GM12801 (cell line): ENCODE results near the gene OAS3.

ENCODE experiments used
- TF ChIP-seq, protein P1 (sequence below): IDR thresholded peaks from one replicate; pipeline ENCODE4 v1.5.1; 2011; ENCODE audit warnings: control low read depth; ENCODE audit not compliant: insufficient read length; ENCODE audit errors: extremely low read depth

Gene OAS3

DNA sequence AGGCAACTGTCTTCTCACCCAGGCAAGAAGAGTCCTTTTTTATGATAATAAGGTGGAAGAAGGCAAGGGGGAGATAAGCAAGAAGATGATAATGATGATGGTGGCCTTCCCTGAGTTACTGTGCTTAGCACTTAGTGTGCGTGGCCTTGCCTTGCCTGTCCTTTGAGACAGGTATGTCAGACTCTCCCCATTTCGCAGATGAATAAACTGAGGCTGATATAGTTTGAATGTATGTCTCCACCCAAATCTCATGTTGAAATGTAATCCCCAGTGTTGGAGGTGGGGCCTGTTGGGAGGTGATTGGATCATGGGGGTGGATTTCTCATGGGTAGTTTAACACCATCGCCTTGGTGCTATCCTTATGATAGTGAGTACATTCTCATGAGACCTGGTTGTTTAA, 8.6 kb upstream of the OAS3 start:
- TF ChIP-seq, protein P1, sequence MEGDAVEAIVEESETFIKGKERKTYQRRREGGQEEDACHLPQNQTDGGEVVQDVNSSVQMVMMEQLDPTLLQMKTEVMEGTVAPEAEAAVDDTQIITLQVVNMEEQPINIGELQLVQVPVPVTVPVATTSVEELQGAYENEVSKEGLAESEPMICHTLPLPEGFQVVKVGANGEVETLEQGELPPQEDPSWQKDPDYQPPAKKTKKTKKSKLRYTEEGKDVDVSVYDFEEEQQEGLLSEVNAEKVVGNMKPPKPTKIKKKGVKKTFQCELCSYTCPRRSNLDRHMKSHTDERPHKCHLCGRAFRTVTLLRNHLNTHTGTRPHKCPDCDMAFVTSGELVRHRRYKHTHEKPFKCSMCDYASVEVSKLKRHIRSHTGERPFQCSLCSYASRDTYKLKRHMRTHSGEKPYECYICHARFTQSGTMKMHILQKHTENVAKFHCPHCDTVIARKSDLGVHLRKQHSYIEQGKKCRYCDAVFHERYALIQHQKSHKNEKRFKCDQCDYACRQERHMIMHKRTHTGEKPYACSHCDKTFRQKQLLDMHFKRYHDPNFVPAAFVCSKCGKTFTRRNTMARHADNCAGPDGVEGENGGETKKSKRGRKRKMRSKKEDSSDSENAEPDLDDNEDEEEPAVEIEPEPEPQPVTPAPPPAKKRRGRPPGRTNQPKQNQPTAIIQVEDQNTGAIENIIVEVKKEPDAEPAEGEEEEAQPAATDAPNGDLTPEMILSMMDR = no peak

DNA sequence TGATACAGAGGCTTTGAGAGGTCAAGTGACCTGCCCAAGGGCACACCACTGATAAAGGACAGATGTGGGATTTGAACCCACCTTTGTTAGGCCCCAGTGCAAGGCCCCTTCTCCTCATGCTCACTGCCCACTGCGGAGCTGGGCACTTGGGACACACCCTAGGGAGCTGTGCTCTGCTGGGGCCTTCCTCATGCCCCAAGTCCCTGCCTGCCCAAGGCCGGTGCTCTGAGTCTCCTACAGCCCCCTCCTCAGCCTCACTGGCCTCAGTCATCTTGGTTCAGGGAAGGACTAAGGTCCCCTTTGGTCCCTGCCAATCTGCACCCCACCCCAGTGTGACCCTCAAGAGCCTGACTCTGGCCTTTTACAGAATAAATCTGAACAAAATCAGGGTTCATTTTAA, 7.9 kb upstream of the OAS3 start:
- TF ChIP-seq, protein P1 = no peak

DNA sequence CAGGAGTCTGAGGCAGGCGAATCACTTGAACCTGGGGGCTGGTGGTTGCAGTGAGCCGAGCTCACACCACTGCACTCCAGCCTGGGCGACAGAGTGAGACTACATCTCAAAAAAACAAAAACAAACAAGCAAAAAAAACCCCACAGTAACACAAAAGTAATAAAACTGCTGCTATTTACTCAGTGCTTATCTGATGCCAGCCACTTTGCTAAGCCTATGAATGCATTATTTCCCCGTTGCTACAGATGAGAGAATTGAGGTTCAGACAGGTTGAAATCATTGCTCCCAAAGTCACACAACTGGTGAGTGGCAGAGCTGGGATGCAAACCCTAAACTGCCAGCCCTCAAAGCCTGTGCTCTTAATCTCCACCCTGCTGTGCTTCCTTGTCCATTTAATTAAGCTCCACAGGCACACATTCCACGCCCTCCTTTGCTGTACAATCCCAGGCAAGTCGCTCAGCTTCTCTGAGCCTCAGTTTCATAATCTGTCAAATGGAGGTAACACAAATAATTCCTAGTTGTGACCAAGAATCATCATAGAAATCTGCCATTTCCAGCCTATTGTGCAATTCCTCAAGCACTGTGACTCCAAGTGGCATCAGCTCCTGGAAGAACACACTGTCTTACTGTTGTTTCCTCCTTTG, 5.7 kb upstream of the OAS3 start:
- TF ChIP-seq, protein P1 = no peak

DNA sequence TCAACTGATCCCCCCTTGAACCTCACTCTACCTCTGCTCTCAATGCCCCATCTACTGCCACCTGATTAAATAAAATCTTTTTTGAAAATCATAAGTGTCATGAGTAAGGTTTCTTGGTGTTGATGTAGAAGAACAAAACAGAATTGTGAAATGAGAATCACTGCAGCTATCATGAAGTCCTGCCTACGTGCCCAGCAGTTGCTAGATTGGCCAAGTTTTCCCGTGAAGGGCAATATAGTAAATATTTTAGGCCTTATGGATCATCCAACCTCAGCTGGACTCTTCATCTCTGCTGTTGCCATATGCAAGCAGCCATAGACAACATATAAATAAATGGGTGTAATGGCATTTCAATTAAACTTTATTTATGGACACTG, 5.2 kb upstream of the OAS3 start:
- TF ChIP-seq, protein P1 = no peak

DNA sequence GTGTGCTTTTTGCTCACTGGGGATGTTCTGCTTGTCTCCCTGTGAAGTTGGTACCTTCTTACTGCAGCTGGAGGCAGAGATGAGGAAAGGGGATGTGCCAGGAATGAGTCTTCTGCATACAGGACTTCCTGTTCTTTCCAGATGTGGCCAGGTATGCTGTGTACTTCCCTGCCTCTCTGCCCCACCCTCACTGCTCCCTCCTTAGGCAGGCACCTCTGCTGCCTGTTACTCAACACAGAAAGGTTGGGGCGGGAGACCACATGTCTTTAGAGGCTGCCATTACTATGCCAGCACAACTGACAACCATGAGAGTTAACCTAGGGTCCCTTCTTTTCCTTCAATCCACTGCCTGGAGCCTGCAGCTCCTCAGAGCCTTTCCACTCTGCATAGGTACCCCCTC, 2.0 kb upstream of the OAS3 start:
- TF ChIP-seq, protein P1 = no peak

DNA sequence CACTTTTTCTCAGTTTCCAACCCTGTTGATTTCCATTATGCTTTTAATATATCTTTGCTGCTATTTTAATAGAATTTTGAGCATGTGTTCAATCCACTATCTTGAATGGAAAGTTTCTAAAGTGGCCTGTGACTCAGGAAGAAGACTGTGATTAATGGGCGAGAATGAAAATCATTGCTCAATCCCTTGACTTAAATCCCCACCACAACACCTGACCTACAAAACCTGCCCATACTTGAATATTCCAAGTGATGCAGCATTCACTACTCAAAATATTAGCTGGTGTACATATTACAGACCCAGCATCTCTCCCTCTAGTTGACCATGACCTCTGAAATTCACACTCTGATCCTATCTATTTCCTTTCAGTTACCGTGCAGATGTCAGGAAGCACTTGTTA, 1.3 kb upstream of the OAS3 start:
- TF ChIP-seq, protein P1 = no peak

DNA sequence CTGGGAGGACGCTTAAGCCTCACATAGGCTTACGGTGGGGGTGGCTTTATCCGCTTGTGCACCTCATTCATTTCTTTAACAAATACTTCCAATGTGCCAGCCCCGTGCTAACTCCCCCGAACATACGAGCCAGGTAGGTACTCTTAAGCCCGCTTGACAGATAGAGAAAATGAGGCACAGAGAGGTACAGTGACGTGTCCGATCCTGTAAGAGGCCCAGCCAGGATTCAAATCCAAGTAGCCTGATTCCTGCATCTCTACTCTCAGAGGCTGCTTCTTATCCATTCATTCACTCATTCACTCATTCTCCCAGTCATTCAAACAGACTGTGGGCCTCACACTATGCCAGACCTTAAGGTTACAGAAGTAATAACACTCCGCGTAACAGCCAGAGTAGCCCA, 477 bp downstream of the OAS3 start:
- TF ChIP-seq, protein P1 = no peak

DNA sequence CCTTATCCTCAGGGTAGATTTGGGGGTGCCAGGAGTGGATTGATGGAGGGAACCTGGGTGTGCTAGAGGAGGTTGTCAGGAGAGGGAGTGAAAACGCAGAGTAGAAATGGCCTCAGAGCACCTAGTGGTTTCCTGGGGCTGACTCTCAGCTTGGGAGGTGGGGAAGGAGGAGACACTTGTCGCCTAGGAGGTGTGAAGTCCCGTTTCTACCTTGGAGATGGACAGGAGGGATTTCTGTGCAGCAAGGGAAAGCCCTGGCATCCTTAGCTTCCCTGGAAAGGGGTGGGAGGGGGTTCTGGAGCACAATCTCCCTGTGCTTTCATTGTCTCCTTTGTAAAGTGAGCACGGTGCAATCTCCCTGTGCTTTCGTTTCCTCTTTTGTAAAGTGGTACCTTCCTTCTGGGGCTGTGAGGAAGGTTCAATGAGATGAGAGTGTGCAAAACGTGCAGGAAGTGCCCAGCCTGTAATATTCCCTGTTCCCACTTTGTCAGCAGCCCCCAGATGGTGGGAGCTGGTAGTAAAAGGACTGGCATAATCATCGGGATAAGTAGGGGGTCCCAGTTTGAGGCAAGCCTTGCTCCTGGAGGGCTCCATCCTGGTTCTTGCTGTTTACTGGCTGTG, 1.6 kb downstream of the OAS3 start:
- TF ChIP-seq, protein P1 = no peak
